GM21360 (cell line): Measurements from ENCODE around the gene CXCL17.
A peak's percentile ranks its signal among the peaks of the same experiment; 100 is the strongest.
"Not testable (repeated sequence)": the region's sequence is repeated elsewhere in the genome, so short reads cannot be mapped to it uniquely, and the experiment has no call there.

ENCODE experiments used
- ATAC-seq: cut with Tn5 transposase; IDR thresholded peaks from one replicate; pipeline ENCODE4 v1.9.1; 2021; ENCODE audit warnings: mild to moderate bottlenecking, moderate library complexity; ENCODE audit not compliant: unreplicated experiment

The CXCL17 gene

GRCh38 chr19:42466521-42467182, 23.9 kb upstream of the CXCL17 start:
- ATAC-seq: no peak

GRCh38 chr19:42465827-42466280, 23.1 kb upstream of the CXCL17 start:
- peak; percentile 61 for ATAC-seq

GRCh38 chr19:42461700-42462324, 19.1 kb upstream of the CXCL17 start:
- ATAC-seq: no peak

DNA sequence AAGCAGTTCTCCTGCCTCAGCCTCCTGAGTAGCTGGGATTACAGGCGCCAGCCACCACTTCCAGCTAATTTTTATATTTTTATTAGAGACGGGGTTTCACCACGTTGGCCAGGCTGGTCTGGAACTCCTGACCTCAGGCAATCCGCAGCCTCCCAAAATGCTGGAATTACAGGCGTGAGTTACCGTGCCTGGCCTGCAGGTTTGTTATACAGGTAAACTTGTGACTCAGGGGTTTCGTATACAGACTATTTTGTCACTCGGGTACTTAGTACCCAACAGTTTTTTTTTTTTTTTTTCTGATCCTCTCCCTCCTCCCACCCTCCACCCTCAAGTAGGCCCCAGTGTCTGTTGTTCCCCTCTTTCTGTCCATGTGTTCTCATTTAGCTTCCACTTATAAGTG, 18.5 kb upstream of the CXCL17 start:
- ATAC-seq: not testable (repeated sequence)

DNA sequence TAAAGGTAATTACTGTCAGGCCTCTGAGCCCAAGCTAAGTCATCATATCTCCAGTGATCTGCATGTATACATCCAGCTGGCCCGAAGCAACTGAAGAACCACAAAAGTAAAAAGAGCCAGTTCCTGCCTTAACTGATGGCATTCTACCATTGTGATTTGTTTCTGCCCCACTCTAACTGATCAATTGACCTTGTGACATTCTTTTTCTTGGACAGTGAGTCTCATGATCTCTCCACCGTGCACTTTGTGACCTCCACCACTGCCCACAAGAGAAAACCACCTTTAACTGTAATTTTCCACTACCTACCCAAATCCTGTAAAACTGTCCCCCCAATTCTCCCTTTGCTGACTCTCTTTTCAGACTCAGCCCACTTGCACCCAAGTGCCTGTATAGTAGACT, 17.2 kb upstream of the CXCL17 start:
- no peak for ATAC-seq

GRCh38 chr19:42455621-42456081, 12.9 kb upstream of the CXCL17 start:
- no peak for ATAC-seq

DNA sequence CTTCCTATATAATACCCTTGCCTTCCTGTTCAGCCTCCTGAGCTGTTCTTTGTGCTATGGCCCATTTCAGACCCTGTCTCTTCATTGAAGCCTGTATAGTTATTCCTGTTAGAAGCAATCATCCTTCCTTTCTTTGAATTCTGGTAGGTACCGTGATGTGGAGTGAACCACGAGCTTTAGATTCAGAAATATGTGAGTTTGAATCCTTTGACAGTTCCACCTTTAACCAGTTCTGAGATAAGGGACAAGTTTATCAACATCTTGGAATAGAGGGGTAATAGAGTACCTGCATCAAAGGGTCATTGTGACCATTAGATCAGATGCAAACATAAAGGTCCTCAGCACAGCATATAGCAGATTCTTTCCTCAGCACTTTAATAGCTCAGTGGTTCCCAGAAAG, 12.3 kb upstream of the CXCL17 start:
- ATAC-seq: no peak

DNA sequence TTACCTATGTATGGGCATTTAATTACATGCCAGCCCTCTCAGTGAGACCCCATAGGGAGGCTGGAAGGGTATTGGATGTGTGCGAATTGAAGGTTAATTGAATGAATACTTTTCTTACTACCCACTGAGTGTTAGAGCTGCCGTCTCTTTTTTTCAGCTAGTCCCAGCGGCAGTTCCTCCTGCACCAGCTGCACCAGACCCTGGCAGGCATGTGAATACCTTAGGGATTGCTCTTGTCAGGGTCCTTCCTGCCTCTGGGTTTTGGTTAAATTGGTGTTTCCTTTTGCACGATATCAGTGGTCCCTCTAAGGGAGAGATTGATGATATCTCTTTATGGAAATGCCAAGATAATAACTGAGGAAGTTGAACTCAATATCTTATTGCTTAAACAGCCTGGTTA, 9.8 kb upstream of the CXCL17 start:
- no peak for ATAC-seq

GRCh38 chr19:42450314-42450934, 7.7 kb upstream of the CXCL17 start:
- ATAC-seq: peak; percentile 49

DNA sequence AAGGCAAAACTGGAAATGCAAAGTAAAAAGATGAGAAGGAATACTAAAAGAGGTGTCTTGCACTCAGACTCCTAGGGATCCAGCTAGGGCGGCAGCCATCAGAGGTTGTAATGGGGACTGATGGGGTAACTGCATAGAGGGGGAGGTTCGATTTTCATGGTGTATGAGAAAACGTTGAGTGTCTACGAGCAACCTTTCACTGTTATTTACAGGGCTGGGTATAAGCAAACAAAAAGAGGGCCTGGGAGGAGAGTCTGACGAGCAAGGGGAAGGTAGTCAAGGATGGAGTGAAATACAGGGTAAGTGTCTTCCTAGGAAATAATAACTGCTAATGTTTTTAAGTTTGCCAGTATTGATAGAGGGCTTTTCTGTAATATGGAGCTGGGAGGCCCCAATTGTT, 5.6 kb upstream of the CXCL17 start:
- not testable (repeated sequence) for ATAC-seq

GRCh38 chr19:42445948-42446347, 3.2 kb upstream of the CXCL17 start:
- no peak for ATAC-seq

DNA sequence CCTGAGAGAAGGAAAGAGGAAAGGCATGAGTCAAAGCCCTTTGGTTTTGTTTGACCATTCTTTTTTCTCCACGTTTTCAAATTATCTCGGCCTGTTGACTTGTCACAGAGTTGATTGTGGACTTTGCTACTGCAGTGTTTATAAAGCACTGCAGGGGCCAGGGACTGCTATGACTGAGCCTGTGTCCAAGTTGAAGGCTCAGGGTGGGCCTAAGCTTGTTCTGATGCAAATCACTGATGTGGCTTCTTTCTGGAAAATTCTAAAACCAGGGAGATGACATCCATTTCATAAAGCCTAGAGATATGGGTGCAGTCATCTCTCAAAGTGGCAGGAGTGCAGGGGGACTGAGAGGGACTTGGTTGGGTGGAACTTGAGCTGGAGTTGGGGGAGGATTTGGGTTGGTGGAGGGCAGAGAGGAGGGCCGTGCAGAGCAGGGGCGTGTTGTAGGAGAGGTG, 1.2 kb upstream of the CXCL17 start:
- no peak for ATAC-seq

DNA sequence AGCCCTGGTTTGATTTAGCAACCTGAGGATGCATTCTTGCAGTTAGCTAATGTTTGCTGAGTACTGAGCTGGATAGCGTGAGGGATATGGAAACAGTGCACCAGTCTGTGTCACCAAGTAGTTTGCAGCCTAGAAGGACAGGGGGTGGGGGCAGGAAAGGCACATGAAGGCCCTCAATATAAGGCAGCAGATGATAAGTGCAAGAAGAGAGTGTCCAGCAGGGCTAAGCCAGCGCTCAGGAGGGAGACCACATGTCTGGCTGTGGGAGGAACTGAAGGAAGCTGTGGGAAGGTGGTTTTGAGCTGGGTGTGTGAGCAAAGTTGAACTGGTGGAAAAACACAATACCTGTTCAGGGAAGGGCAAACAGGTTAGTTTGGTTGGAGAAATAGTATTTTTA, 1.7 kb downstream of the CXCL17 start:
- ATAC-seq: no peak

DNA sequence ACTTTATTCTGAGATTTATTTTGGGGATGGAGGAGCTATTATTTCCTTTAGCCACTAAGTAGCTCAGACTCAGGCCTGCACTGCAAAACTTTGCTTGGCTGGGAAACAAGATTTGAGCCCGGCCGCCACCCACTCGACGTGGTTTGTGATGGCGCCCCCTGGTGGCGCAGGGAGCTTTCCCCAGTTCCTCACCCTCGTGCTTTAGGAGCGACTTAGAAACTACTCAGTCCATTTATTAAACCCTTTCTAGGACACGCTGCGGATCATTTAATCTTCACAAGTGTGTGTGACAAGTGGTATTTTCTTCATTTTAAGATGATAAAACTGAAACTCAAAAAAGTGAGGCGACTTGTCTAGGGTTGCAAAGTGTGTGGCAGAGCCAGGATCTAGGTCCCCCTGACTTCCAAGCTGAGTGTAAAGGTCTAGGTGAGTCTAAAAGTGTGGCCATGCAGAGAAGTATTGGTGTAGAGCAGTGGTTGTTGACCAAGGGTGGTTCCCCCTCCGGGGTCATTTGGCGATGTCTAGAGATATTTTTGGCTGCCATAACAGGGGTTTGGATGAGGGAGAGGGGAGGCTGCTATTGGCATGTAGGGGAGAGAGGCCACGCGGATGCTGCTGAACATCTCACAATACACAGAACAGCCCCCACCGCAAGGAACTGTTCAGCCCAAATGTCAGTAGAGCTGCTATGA, 2.2 kb downstream of the CXCL17 start:
- no peak for ATAC-seq

DNA sequence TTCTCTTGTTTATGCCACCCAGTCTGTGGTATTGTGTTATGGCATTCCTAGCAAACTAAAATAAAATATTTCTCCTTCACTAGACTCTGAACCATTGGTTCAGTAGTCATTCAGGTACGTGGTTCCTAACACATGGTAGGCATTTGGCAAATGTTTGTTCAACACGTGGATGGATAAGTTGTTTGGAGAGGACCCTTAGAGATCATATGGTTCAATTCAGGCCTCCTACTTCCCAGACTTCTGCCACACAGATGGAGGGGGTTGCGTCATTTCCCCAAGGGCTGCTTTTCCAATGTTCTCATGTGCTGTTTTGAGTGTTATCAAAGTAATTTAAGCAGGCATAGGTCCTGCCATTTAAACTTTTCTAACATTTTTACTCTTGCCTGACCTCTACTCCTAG, 6.7 kb downstream of the CXCL17 start:
- no peak for ATAC-seq

- ATAC-seq: no peak
Observed at GRCh38 chr19:42435316-42435715, 7.4 kb downstream of the CXCL17 start.

DNA sequence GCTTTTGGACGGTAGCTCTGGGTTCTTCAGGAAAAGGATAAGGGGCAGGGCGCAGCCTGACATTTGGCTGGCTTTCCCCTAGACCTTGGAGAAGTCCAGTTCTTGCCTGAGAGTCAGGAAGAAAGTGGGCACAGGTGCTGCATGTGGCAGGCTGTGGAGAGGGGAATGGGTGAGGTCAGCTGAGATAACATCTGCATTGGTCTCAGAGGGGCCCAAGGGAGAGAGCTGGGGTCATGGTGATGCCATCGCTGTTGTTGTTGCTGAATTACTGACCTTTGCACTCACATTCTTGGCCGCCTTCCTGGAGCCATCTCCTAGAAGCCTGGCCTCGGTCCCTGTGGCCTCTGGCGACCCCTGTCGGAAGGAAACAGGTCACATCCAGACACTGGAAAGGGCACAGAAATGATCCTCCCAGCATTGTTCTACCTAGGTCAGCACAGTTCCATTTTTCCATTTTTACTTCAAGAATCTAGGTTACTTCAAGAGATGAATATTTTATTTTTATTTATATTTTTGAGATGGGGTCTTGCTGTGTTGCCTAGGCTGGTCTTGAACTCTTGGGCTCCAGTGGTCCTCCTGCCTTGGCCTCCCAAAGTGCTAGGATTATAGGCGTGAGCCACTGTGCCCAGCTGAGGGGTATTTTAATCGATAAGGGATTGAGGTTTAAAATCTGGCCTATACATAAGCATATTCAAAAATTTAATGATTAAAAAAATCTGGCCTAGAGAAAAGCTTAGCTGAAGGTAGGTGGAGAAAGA, 9.1 kb downstream of the CXCL17 start:
- no peak for ATAC-seq

DNA sequence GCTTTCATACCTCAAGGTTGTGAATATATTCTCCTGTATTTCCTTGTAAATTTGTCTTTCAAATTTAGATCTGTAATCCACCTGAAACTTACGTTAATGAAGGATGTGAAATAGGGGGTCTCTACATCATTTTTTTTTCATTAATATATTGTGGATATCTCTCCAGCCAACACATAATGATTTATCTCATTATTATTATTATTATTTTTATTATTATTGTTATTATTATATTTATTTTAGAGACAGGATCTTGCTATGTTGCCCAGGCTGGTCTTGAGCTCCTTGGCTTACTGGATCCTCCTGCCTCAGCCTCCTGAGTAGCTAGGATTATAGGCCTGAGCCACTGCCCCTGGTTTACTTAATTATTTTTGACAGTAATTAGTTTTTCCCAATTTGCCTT, 11.3 kb downstream of the CXCL17 start:
- ATAC-seq: no peak

- ATAC-seq: no peak
Observed at GRCh38 chr19:42428676-42429075, 14.1 kb downstream of the CXCL17 start.

GRCh38 chr19:42427313-42427712, 15.4 kb downstream of the CXCL17 start, which contains the start of gene LIPE:
Gene LIPE, minus strand, starts transcription at chr19:42427388. Its CDS starts 239 bp downstream, at chr19:42427149.
- ATAC-seq: no peak

DNA sequence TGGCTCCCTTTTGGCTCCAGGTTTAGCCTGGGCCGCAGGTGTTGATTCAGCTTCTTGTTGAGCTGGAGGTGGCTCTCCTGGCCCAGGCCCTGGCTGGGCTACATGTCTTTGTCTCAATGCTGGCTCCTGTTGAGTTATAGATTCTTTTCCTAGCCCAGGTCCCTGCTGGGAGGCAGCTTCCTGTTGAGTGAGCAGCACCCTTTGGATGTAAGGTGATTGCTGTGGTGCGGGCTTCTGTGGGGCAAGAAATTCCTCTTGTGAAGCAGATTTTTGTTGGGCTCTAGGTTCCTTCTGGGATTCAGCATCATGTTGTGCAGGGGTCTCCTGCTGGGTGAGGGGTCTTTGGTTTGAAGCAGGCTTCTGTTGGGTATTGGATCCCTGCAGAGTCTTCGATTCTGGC, 16.1 kb downstream of the CXCL17 start:
- no peak for ATAC-seq
